ENCODE data around the gene PRPF8.
"Not testable (repeated sequence)": the region's sequence is repeated elsewhere in the genome, so short reads cannot be mapped to it uniquely, and the experiment has no call there.

The PRPF8 gene

DNA sequence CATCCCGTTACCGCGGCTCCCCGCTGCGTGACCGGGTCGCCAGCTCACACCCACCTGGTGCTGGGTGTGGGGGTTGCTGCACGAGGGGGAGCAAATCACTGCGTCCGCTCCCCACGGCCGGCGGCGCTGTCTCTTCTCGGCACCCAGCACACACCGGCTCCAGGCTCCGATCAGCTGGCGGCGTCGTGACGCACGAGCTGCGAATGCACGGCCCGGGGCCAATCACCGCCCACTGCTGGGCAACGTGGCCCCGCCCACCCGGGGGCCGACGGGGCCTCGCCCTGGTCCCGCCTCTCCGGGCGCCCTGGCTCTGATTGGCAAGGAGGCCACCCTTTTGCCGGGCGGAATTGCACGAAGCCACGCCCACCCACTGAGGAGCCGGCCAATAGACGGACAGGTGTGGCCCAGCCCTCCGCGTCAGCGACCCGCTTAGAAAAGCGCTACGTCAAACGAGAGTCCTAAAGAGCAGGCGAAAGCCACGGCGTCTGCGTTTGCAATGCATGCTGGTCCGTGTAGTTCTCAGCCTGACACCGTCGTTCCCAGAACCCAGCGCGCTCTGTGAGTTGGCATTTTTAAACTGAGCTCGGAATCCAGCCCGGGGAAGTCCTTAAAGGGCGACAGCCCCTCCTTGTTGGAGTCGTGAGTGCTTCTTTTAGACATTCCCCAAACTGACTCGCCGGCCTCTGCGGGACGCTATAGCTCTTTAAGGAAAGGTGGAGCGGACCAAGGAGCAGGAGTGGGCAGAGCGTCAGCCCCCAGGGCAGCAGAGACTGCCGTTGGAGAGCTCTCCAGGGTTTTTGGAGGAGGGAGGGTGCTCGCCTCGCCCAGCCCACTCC, 31.6 kb upstream of the PRPF8 start:
- DNase-seq (ENCODE audit: low read depth in 2 of 2), result peak; percentile 100

DNA sequence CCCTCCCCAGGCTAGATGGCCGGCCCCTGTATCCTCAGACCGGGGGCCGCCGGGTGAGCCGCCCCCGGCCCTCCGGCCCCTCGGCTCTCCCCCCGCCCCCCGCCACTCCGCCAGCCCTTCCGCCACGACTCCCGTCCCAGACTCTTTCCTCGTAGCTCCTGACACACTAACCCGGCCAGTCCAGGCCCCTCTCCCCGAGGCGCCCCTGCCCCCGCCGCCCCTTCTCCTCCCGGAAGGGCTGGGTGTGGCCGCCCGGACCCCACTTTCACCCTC, 31.1 kb upstream of the PRPF8 start:
- no peak for DNase-seq (ENCODE audit: low read depth in 2 of 2)

GRCh38 chr17:1714980-1715802, 30.5 kb upstream of the PRPF8 start:
- DNase-seq (ENCODE audit: low read depth in 2 of 2), result peak in 1 of 2 experiments; percentile 41

DNA sequence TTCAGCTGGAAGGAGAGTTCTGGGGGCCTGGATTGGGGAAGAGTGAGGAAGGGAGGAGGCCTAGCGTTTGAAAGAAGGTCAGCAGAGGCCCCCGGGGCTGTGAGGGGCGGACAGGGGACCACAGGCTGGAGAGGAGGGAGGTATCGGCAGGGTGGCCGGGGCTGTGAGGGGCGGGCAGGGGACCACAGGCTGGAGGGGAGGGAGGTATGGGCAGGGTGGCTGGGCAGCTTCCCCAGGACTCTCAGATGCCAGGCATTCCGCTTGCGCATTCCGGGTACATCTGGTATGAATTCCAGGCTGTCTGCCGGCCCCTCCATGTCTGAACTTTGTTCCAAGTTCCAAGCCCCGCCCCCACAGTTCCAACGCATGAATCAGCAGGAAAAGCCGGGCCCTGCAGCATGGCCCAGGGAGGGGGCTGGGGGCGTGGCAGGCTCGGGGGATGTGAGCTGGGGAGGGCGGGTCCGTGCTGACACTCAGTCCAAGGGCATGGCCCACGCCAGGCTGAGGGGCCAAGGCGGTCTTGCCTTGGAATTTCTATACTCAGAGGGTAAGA, 29.8 kb upstream of the PRPF8 start:
- DNase-seq (ENCODE audit: low read depth in 2 of 2), result peak in 1 of 2 experiments; percentile 33

DNA sequence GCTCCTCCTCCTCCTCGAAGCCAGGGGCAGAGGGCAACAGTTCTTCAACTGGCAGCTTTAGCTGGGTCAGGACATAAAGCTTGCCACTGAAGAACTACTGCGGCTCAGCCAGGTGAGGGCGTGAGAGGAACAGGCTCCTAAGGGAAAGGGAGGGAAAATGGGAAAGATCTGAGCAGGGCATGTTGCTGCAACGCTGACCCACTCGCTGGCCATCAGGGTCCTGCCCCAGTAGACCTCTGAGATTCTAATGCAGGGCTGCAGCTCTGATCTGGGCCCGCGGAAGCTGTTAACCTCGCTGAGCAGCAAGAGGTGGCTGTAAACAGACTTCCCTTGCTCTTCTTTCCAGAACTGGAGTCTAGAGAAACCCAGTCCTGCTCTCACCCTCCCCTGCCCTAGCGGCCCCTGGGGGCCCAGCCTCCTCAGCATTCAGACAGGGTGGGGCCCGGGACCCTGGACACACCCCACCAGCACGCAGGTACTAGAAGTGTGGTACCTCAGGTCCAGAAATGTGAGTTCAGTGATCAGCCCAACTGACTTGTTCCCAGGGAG, 29.3 kb upstream of the PRPF8 start:
- DNase-seq (ENCODE audit: low read depth in 2 of 2), result no peak

GRCh38 chr17:1713160-1713877, 28.7 kb upstream of the PRPF8 start:
- DNase-seq (ENCODE audit: low read depth in 2 of 2), result no peak

DNA sequence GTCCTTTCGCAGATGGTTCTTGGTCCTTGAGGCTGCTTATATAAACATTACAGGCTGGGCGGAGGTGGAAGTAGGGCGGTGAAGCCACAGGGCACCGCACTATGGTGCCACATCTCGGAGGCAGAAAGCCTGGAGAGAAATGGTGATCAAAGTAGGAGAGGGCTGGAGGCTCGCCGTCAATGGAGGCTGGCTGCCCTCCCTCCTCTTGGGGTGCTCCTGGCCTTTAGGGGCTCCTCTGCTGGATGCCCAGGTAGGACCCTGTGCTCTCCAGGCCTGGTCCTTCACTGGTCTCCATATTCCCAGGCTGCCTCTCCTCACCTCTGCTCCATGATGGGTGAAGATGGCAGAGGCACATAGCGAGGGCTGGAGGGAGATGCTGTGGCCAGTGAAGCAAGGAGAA, 27.6 kb upstream of the PRPF8 start:
- DNase-seq (ENCODE audit: low read depth in 2 of 2), result no peak

GRCh38 chr17:1711804-1712203, 27.1 kb upstream of the PRPF8 start:
- DNase-seq (ENCODE audit: low read depth in 2 of 2), result no peak

DNA sequence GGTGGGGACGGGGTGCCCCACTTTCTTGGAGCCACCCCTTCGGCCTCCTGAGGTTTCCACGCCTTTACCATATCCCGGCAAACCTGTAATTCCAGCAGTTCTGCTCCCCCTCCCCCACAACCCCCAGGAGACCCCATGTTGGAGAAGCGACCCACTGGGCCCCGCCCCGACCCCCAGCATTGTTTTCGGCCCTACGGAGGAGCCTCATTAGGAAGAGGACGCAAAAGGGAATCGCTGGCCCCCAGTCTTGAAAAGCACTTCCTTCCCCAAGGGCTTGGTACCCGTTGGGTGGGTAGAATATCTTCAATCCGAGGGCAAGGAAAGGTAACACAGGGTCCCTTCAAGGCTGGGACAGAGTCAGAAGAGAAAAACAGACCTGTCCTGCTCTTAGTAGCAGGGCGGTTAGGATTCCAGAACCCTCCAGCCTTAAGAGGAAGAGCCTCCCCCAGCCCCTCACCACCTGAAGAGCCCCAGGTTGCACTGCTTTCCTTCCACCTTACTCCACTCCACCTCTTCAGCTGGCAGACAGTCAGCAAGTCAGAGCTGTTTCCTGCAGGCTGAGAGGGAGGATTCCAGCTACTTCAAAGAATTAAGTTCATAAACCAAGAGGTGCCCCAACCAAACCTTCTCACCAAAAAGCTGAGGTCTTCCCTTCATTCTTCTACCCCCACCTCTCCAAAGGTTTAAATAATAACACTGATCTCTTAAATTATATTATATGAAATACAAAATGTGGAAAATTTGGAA, 26.3 kb upstream of the PRPF8 start:
- DNase-seq (ENCODE audit: low read depth in 2 of 2), result no peak

GRCh38 chr17:1709971-1710806, 25.5 kb upstream of the PRPF8 start, which contains the start of gene TLCD2:
Gene TLCD2, minus strand, starts transcription at chr17:1710377. Its CDS starts 135 bp downstream, at chr17:1710242.
- DNase-seq (ENCODE audit: low read depth in 2 of 2), result no peak

DNA sequence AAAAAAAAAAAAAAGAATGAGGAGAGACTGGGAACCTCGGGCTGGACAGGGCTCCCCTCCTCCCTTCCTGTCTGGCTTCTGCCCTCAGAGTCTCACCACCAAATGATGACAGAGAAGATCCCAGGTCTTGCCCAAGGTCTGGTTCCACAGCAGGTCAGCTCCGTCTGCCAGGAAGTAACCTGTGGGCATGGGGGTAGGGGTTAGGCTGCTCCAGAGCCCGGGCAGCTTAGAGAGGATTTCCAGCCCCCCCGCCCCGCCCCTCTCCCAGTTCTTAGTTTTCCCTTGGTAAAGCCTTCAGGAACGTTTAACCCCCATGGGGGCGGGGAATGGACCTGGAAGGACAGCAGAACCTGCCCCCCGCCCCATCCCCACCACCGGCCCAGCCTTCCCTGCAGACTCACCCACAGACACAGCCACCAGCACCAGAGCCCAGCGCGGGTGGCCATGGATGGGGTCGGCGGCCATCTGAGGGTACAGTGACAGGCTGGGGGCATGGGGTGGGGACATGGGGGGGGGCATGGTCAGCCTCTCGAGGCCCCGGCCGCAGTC, 24.8 kb upstream of the PRPF8 start:
- no peak for DNase-seq (ENCODE audit: low read depth in 2 of 2)

DNA sequence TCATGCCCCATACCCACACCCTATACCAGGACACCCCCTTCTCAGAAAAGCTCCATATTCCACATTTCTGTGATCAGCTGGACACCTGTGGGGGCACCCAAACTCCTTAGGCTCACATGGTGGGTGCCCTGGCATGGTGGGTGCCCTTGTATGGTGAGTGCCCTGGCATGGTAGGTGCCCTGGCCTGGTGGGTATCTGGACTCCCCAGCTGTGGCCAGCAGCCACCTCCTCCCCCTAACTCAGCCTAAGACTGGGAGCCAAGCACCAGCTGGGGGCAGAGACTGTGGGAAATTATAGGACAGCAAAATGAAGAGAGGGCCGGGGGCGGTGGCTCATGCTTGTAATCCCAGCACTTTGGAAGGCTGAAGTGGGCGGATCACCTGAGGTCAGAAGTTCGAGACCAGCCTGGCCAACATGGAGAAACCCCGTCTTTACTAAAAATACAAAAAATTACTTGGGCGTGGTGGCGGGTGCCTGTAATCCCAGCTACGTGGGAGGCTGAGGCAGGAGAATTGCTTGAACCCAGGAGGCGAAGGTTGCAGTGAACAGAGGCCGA, 24.2 kb upstream of the PRPF8 start:
- not testable (repeated sequence) for DNase-seq (ENCODE audit: low read depth in 2 of 2)

- no peak for DNase-seq (ENCODE audit: low read depth in 2 of 2)
These were observed 22.4 kb upstream of the PRPF8 start for GRCh38 chr17:1707107-1707506.

- DNase-seq (ENCODE audit: low read depth in 2 of 2), result no peak
These were observed 20.3 kb upstream of the PRPF8 start for GRCh38 chr17:1705004-1705403.

DNA sequence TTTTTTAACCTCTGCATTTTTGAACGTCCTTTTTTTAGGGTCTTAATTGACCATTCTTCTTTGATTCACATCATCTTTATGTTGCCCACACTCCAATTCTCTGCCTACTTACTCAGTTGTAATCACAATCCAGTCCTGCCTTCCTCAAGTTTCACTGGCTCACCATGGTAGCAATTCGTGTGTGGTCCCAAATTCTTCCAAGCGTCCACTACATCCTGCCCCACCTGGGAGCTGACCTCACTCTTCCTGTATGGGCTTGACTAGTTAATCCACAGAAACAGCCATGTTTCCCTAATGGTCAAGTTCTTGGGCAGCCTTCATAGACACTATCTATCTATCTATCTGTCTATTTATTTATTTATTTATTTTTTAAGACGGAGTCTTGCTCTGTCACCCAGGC, 18.4 kb upstream of the PRPF8 start:
- no peak for DNase-seq (ENCODE audit: low read depth in 2 of 2)

DNA sequence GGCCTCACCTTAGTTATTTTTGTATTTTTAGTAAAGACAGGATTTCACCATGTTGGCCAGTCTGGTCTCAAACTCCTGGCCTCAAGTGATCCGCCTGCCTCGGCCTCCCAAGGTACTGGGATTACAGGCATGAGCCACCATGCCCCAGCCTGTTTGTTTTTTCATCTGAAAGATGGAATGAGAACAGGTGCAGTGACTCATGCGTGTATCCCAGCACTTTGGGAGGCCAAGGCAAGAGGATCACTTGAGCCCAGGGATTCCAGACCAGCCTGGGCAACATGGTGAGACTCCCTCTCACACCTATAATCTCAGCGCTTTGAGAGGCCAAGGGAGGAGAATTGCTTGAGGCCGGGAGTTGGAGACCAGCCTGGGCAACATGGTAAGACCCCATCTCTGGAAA, 15.2 kb upstream of the PRPF8 start:
- DNase-seq (ENCODE audit: low read depth in 2 of 2), result not testable (repeated sequence)

GRCh38 chr17:1697681-1698080, 13.0 kb upstream of the PRPF8 start:
- DNase-seq (ENCODE audit: low read depth in 2 of 2), result no peak

GRCh38 chr17:1695365-1695764, 10.7 kb upstream of the PRPF8 start:
- DNase-seq (ENCODE audit: low read depth in 2 of 2), result no peak

- no peak for DNase-seq (ENCODE audit: low read depth in 2 of 2)
These were observed 8.7 kb upstream of the PRPF8 start for GRCh38 chr17:1693339-1693738.

All from stimulated activated CD4-positive, alpha-beta T cell treated with anti-CD3 and anti-CD28 coated beads, Interleukin-12 subunit alpha, Interleukin-12 subunit beta, amount 100 ng/mL, for 24 hours (primary cell).